GM18511 (cell line): ENCODE results near the gene NRSN2.

Experiments used
- ATAC-seq: cut with Tn5 transposase; IDR thresholded peaks from one replicate; pipeline ENCODE4 v1.9.1; 2021; ENCODE audit warnings: mild to moderate bottlenecking, moderate library complexity; ENCODE audit not compliant: unreplicated experiment

The NRSN2 gene, protein sequence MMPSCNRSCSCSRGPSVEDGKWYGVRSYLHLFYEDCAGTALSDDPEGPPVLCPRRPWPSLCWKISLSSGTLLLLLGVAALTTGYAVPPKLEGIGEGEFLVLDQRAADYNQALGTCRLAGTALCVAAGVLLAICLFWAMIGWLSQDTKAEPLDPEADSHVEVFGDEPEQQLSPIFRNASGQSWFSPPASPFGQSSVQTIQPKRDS

DNA sequence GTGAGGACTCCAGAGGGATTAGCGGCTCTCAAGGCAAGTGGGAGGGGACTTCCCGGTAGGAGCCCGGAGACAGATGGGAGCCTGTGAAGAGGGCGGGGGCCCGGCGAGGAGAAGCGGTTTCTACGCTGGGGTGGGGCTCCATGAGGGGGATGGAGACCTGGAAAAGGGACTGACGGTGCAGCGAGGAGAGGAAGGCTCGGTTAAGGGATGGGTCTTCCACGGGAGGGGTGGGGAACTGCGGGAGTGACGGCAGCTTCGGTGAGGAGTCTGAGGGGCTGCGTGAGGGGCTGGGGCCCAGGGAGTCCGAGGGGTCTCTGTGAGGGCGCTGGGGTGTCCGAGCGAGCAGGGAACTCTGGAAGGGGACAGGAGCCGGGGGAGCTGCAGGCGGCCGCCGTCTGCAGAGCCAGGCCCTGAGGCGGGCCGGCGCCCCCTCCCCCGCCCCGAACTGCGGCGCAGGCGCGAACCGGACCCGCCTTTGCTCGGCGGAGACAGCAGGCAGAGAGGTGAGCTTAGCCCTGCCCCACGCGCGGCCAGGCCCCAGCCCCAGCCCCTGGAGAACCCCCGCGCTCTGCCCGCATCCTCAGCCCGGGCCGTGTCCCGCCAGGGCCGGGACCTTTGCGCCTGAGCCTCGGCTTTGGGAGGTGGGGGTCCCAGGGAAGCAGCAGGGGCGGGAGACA is at the start of gene NRSN2:
Gene NRSN2, plus strand, starts transcription at position 472 of the 677 bp plus-strand sequence. CDS start 2,533 bp downstream, outside the sequence.
- peak; percentile 51 for ATAC-seq

DNA sequence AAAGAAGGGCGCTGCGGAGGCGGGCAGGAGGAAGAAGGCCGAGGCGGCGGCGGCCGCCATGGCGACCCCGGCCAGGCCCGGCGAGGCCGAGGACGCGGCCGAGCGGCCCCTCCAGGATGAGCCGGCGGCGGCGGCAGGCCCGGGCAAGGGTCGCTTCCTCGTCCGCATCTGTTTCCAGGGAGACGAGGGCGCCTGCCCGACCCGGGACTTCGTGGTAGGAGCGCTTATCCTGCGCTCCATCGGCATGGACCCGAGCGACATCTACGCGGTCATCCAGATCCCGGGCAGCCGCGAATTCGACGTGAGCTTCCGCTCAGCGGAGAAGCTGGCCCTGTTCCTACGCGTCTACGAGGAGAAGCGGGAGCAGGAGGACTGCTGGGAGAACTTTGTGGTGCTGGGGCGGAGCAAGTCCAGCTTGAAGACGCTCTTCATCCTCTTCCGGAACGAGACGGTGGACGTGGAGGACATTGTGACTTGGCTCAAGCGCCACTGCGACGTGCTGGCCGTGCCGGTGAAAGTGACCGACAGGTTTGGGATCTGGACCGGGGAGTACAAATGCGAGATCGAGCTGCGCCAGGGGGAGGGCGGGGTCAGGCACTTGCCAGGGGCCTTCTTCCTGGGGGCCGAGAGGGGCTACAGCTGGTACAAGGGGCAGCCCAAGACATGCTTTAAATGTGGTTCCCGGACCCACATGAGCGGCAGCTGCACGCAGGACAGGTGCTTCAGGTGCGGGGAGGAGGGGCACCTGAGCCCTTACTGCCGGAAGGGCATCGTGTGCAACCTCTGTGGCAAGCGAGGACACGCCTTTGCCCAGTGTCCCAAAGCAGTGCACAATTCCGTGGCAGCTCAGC is 48.8 kb upstream of the NRSN2 start:
- ATAC-seq: peak; percentile 27

DNA sequence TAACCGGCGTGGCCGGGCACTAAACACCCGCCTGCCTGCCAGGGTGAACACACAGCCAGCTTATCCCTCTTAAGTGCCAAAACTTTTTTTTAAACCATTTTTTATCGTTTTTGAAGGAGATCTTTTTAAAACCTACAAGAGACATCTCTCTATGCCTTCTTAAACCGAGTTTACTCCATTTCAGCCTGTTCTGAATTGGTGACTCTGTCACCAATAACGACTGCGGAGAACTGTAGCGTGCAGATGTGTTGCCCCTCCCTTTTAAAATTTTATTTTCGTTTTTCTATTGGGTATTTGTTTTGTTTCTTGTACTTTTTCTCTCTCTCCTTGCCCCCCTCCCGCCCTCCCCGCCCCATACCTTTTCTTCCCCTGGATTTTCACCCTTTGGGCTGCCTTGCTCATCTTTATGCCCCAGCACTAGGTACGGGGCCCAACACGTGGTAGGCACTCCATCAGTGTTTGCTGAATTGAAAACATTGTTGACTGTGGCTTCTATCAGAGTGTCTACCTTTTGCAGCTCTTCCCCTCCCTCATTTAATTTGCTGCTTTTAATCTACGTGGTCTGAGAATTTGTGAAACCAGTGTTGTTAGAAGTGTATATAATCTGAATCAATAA is 48.0 kb upstream of the NRSN2 start:
- no peak for ATAC-seq

DNA sequence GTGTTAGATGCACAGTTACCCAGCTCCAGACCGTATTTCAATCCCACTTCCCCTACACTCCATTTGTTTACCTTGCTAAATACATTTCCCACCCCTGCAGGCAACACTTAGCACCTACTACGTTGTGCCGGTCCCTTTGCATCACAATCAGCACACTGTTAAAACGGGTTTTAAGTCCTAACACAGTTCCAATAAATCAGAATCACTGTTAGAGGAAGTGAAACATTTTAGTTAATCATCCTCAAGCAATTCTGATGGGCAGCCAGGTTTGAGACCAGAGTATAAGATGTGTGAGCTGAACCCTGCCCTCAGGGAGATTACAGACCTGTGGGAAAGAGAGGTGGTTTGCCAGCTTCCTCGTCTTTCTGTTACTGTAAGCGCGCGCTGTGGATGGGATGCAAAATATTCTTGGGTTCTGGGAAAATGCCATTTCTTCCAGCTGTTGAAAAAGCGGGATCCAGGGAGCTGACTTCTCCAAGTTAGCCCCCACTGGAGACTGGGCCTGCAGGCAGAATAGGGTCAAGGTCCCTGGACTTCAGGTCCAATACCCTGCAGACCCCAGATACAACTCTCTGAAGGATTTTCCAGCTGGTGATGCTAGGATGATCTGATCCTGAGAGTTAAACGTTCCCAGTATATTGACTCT is 46.4 kb upstream of the NRSN2 start:
- ATAC-seq: no peak

DNA sequence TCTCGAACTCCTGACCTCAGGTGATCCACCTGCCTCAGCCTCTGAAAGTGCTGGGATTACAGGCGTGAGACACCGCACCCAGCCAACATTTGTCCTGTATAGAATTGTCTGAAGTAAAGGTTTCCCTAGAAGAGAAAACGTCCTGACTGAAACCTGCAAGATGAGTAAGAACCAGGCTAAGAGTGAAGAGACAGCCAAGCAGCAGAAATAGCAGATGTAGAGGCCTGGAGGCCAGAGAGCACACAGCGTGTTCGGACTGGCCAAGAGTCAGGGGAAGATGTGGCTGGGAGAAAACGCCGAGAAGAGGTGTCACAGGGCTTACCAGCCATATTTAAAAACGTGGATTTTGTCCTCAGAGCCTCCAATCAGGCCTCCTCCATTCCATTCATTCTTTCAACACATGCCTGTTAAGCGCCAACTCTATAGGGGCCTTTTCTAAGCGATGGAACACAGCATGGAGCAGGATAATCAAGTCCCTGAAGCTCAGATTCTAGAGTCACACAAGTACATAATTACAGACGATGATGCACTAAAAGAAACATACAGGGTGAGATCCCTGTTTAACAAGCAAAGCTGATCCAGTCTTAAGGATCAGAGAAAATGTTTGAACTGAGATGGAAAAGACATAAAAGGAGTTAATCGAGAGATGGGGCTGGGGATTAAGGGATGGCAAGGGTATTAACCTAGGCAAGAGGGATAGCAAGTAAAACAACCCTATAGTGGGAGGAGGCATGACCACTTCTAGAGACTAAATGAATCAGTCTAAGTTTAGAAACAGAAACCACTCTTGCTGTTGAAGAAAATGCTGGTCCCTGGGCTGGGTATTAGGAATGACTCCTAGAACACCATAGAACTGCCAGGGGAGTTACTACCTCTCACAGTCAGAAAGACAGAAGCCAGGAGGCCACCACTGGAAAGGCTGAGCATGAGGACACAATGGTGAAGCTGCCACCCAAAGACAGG is 44.7 kb upstream of the NRSN2 start:
- ATAC-seq: no peak

DNA sequence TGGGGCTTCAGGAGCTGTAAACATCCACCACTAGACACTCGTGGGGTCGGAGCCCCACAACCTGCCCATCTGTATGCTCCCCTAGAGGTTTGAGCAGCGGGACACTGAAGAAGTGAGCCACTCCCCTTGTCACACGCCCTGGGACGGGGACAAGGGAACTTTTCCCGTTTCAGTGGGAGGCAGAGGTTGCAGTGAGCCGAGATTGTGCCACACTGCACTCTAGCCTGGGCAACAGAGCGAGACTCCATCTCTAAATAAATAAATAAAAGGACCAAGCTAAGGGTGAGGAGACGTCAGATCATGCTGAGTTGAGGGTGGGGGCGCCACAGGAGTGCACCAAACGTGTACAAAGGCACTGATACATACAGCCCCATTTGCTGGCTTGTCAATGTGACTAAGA is 41.2 kb upstream of the NRSN2 start:
- ATAC-seq: no peak

DNA sequence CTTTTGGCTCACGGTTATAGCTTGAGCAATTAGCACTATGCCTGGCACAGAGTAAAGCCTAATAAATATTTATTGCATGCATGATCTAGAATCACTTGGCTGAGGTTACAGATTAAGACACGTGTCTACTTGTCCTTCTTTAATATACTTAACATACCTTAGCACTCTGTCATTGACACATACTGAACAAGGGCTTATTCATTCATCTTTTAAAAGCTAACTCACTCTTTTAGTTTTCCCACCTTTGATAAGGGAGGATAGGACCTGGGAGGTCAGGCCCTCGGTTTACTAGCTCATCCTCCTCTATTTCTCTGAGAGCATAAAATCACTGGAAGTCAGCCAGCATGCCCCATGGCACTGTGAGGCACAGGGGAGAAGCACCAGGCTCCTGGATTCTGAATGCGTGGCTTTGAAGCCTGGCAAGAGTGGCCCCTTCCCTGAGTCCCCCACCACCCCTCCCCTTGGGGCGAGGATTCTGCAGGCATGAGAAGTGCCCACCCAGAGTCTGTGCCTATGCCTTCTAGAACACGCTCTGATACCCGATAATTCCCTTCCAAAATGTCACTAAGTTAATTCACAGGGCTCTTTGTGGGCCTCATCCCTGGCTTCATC is 38.4 kb upstream of the NRSN2 start:
- ATAC-seq: no peak

DNA sequence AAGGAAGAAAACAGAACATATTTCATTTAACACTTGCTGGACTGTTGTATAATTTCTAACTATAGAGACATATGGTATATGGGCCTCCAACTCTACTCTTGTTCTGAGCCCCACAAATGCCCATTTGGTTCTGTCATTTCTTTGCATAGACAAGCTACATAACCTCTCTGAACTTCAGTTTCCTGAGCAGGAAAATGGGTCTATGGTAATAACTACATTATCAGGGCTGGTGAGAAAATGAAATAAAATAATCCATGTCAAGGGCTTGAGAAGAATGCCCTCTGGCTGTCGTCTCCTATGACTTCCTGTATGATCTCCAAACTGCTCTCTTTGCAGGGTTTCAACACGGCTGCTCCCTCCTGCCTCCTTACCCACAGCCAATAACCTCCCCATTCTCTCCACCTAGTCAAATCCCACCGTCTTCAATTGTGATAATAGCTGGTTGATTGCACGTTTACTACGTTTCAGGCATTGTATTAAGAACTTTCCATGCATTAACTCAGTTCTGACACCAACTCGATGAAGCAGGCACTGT is 37.5 kb upstream of the NRSN2 start:
- no peak for ATAC-seq

DNA sequence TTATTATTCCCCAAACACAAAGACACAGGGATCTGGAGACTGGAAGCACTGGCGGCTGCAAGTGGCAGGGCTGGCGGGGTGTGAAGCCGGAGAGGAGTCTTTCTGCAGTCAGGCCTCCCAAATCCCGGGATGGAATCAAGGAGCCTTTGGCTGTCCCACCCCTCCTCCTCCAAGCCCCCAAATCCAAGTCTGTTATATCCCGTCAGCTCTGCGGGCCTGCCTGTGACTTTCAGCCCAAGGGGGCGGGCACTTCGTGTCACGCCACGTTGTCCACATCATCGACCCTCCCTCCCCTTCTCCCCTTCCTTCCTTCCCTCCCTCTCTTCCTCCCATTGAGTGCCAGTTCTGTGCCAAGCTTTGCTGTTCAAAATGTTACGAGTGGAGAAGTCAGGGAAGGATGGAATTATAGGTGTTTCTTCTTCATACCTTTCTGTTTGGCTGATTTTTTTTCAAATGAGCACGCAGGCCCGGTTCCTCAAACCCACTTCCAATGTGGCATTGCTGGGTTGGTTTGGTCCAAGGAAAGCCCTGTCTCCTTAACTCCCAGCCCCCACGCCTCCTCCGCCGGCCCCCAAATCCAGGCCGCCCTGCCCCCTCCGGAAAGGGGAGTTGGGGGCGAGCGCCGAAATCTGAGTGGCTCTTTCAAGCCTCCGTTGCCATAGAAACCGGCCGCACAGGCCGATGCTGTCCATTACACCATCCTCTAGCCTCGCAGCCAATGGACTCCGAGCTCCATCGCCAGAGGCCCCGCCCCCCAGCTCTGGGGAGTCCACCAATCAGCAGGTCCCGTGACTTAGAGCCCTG is 36.9 kb upstream of the NRSN2 start:
- ATAC-seq: peak; percentile 99

DNA sequence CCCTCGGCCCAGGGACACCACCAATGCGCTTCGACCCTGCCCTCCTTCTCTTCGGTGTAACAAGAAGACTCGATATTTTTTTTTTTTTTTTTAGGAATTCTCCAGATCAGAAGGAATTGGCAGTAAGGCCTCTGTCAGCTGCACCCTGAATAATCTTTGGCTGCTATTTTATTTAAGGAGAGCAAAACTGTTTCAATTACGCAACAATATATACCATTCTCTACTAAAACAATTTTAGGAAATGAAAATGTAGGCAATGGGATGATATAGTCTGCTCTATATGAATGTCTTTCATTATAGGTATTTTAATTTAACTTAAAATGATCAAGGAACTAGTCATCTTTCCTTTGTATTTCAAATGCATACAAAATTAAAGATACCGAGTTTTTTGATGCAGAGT is 36.3 kb upstream of the NRSN2 start:
- no peak for ATAC-seq

DNA sequence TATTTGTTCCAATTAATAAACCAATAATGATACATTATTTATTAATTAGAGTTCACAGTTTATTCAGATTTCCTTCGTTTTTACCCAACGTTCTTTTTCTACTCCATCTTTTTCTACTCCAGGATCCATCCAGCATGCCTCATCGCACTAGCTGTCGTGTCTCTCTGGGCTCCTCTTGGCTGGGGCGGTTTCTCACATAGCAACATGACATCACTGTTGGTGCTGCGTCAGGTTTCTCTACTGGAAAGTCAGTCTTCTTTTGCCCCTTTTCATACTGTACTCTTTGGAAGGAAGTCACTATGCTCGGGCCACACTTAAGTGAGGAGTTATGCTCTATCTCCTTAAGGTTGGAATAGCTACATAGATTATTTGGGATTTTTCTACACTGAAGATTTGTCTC is 35.3 kb upstream of the NRSN2 start:
- no peak for ATAC-seq

DNA sequence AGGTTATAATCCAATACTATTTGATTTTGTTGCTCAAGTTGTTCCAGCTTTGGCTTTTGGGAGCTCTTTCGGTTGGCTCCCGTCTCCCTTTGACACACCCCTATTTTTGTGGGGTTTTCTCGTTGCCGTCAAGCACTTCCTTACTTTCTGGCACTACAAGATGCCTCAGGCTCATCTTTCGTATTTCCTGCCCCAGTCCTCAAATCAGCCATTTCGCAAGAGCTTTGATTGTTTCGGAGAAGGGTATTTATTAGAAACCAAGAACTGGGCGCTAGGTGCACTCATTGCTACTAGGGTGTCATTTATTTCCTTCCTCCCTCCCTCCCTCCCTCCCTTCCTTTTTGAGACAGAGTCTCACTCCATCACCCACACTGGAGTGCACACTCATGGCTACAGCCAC is 34.8 kb upstream of the NRSN2 start:
- ATAC-seq: no peak

DNA sequence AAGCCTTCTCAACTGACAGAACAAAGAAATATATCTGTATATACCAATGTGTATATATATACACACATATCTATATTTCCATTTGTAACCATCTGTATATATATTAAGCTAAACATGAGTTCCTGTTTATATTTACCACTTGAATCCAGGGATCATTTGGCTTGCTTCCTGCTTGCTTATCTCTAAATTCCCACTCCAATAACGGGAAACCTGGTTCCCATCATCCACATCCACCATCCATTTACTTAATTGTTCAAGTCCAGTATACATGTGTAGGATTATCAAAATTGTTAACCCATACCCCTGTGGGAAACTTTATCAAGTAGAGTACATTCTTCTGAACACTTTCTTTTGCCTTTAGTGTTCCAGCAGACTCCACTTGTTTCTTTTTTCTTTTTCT is 34.0 kb upstream of the NRSN2 start:
- ATAC-seq: no peak

DNA sequence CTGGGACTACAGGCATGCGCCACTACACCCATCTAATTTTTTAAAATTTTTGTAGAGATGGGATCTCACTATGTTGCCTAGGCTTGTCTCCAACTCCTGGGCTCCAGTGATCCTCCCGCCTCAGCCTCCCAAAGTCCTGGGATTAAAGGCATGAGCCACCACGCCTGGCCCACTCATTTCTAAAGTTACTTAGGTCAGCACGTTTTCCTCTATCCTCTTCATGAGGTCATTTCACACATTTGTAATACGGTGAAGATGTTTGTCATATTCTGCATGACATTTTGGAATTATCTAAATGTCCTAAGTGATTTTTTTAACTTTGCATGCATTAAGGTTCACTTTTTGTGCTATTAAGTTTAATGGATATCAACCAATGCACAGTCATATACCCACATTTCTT is 33.5 kb upstream of the NRSN2 start:
- no peak for ATAC-seq

DNA sequence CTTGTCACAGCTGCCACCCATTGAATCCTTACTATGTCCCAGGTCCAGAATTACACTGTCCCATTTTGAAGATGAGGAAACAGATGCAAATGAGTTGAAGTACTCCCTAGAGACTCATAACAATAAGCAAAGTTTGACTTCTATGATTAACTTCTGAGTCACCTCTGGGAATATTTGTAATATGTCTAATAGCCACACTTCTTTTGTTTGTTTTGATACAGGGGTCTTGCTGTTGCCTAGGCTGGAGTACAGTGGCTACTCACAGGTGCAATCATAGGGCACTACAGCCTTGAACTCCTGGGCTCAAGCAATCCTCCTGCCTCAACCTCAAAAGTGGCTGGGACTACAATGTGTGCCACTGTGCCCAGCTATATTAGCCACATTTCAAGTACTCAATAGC is 33.0 kb upstream of the NRSN2 start:
- no peak for ATAC-seq

DNA sequence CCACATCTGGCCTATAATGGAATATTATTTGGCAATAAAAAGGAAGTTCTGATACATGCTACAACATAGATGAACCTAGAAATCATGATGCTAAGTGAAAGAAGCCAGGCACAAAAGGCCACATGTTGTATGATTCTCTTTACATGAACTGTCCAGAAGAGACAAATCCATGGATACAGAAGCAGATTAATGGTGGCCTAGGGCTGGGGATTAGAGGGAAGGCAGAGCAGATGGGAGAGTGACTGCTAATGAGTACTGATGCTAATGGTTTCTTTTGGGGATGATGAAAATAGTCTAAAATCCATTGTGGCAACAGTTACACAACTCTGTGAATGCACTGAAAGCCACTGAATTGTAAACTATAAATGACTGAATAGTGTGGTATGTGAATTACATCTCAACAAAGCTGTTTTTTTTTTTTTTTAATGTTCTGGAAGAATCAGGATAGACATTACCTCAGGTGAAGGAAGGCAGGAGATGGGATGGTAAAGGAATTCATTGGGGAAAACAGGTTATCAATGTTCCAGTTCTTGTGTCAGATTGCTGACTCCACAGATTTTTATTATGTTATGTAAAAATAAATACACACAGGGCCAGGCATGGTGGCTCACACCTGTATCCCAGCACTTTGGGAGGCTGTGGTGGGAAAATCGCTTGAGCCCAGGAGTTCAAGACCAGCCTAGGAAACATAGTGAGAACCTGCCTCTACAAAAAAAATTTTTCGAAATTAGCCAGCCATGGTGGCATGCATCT is 30.4 kb upstream of the NRSN2 start:
- ATAC-seq: no peak

DNA sequence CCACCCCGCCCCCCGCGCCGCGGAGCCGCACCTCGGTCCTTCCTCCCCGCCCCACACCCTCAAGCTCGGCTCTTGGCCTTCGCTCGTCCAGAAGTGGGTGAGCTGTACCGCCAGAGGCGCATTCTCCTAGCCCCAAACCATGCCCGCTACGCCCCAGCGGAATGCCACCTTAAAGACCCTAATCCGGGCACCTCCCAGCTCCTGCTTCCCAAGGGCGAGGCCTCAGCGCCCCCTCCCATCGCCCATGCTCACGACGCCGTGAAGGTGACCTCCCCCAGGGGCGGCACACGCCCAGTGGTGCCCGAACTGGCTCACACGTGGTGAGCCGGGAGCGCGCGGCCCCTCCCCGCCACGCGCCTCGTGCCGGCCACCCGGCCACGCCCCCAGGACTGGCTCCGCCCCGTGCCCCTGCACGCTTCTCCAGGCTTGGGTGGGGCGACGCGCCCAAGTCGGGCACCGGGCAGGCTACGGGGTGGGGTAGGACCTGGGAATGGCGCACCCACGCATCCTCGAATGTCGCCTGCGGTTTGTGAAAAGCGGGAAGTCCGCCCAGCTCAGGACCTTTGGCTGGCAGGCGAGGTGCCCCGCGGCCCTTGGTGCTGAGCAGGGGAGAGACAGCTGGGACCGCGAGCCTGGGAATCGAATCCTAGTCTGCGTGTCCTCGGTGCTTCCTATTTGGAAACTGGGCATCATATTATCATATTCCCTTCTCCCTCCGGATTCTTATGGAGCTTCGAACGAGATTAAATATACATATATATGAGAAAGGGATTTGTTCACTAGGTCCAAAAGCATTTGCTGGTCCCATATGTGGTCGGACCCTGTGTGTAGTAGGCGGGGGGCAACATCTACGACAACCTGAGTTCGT is 22.5 kb upstream of the NRSN2 start:
- peak; percentile 58 for ATAC-seq
